Neuron (in vitro differentiated cells): Measurements from ENCODE around the gene TSTD2.
"Not testable (repeated sequence)": the region's sequence is repeated elsewhere in the genome, so short reads cannot be mapped to it uniquely, and the experiment has no call there.

Experiments
- H2AFZ ChIP-seq: one replicate; pipeline ENCODE4 v1.6.1; 2013; ENCODE audit warnings: low read depth, mild to moderate bottlenecking, inconsistent platforms, low read length, moderate library complexity
- H3K27me3 ChIP-seq: one replicate; pipeline ENCODE4 v1.6.1; 2013; ENCODE audit warnings: low read length; ENCODE audit not compliant: insufficient read depth
- H3K36me3 ChIP-seq: one replicate; pipeline ENCODE4 v1.6.1; 2013; ENCODE audit warnings: low read length; ENCODE audit not compliant: insufficient read depth
- H3K4me1 ChIP-seq: one replicate; pipeline ENCODE4 v1.6.1; 2013; ENCODE audit warnings: low read length; ENCODE audit not compliant: insufficient read depth
- H3K4me3 ChIP-seq: 2 replicates; pipeline ENCODE4 v1.5.1; 2013; ENCODE audit warnings: mild to moderate bottlenecking, low read length, moderate library complexity
- H3K9me3 ChIP-seq: one replicate; pipeline ENCODE4 v1.6.1; 2013; ENCODE audit warnings: low read length

Gene TSTD2

GRCh38 chr9:97625620-97626019 lies 7.5 kb downstream of the TSTD2 start:
- Histone ChIP-seq H3K27me3 (no peaks in the 10 kb centered on the region), H3K9me3 (peaks cover 17% of the 10 kb centered on the region), H3K4me3 (no peak overlapping the region), H3K4me1 (no peaks in the 10 kb centered on the region), H2AFZ (no peak overlapping the region), H3K36me3 (peaks cover 46% of the 10 kb centered on the region)

GRCh38 chr9:97623946-97624345 lies 9.2 kb downstream of the TSTD2 start:
- H3K27me3 ChIP-seq = no peaks in the 10 kb centered on the region
- H3K9me3 ChIP-seq = peaks cover 17% of the 10 kb centered on the region
- H2AFZ ChIP-seq = no peak overlapping the region
- H3K36me3 ChIP-seq = peaks cover 56% of the 10 kb centered on the region
- no peaks in the 10 kb centered on the region for H3K4me1 ChIP-seq
- no peak overlapping the region for H3K4me3 ChIP-seq

- H3K4me3 ChIP-seq, H2AFZ ChIP-seq, H3K4me1 ChIP-seq, H3K27me3 ChIP-seq: not testable (repeated sequence)
- Histone ChIP-seq H3K9me3 (peaks cover 17% of the 10 kb centered on the region), H3K36me3 (peaks cover 68% of the 10 kb centered on the region)
Observed at GRCh38 chr9:97622483-97622882, 10.7 kb downstream of the TSTD2 start.

- H3K27me3 ChIP-seq, H3K4me1 ChIP-seq, H2AFZ ChIP-seq, H3K4me3 ChIP-seq: not testable (repeated sequence)
- peaks cover 17% of the 10 kb centered on the region for H3K9me3 ChIP-seq
- peaks cover 70% of the 10 kb centered on the region for H3K36me3 ChIP-seq
Observed at GRCh38 chr9:97620063-97620462, 13.1 kb downstream of the TSTD2 start.

GRCh38 chr9:97617939-97618416 lies 15.2 kb downstream of the TSTD2 start:
- Histone ChIP-seq H3K4me1 (no peaks in the 10 kb centered on the region), H3K4me3 (no peak overlapping the region), H3K9me3 (peaks cover 8% of the 10 kb centered on the region), H3K27me3 (no peaks in the 10 kb centered on the region), H3K36me3 (peaks cover 65% of the 10 kb centered on the region), H2AFZ (no peak overlapping the region)

- no peaks in the 10 kb centered on the region for H3K4me1 ChIP-seq
- H3K36me3 ChIP-seq = peaks cover 66% of the 10 kb centered on the region
- H3K9me3 ChIP-seq = no peaks in the 10 kb centered on the region
- no peak overlapping the region for H2AFZ ChIP-seq
- no peak overlapping the region for H3K4me3 ChIP-seq
- no peaks in the 10 kb centered on the region for H3K27me3 ChIP-seq
Observed at GRCh38 chr9:97615439-97616072, 17.6 kb downstream of the TSTD2 start.

- H3K9me3 ChIP-seq = no peaks in the 10 kb centered on the region
Observed at GRCh38 chr9:97604901-97605645, 28.1 kb downstream of the TSTD2 start.

GRCh38 chr9:97602430-97602829 lies 30.7 kb downstream of the TSTD2 start:
- H3K36me3 ChIP-seq = peaks cover 72% of the 10 kb centered on the region

More at GRCh38 chr9:97604901-97605645, 28.1 kb downstream of the TSTD2 start:
- Histone ChIP-seq H3K36me3 (peaks cover 75% of the 10 kb centered on the region), H3K27me3 (no peaks in the 10 kb centered on the region), H3K4me1 (no peaks in the 10 kb centered on the region), H3K4me3 (no peak overlapping the region), H2AFZ (no peak overlapping the region)

GRCh38 chr9:97601228-97601898 lies 31.8 kb downstream of the TSTD2 start:
- H3K27me3 ChIP-seq = no peaks in the 10 kb centered on the region
- no peak overlapping the region for H2AFZ ChIP-seq
- H3K36me3 ChIP-seq = peaks cover 61% of the 10 kb centered on the region
- H3K4me3 ChIP-seq = no peak overlapping the region
- no peaks in the 10 kb centered on the region for H3K4me1 ChIP-seq
- no peaks in the 10 kb centered on the region for H3K9me3 ChIP-seq

More at GRCh38 chr9:97602430-97602829, 30.7 kb downstream of the TSTD2 start:
- H3K4me3 ChIP-seq = no peak overlapping the region
- H3K27me3 ChIP-seq = no peaks in the 10 kb centered on the region
- no peaks in the 10 kb centered on the region for H3K4me1 ChIP-seq
- no peak overlapping the region for H2AFZ ChIP-seq
- H3K9me3 ChIP-seq = no peaks in the 10 kb centered on the region

GRCh38 chr9:97600531-97601227 lies 32.5 kb downstream of the TSTD2 start:
- H3K36me3 ChIP-seq = peaks cover 55% of the 10 kb centered on the region

GRCh38 chr9:97599314-97599846 lies 33.8 kb downstream of the TSTD2 start:
- H3K27me3 ChIP-seq = no peaks in the 10 kb centered on the region
- H3K9me3 ChIP-seq = no peaks in the 10 kb centered on the region
- H3K4me1 ChIP-seq = no peaks in the 10 kb centered on the region
- no peak overlapping the region for H3K4me3 ChIP-seq
- H2AFZ ChIP-seq = no peak overlapping the region
- H3K36me3 ChIP-seq = peaks cover 42% of the 10 kb centered on the region

More at GRCh38 chr9:97600531-97601227, 32.5 kb downstream of the TSTD2 start:
- Histone ChIP-seq H3K27me3 (no peaks in the 10 kb centered on the region), H3K4me3 (no peak overlapping the region), H3K9me3 (no peaks in the 10 kb centered on the region), H3K4me1 (no peaks in the 10 kb centered on the region), H2AFZ (no peak overlapping the region)

- Histone ChIP-seq H3K36me3 (peaks cover 38% of the 10 kb centered on the region), H2AFZ (no peak overlapping the region), H3K4me3 (no peak overlapping the region)
Observed at GRCh38 chr9:97598461-97599288, 34.5 kb downstream of the TSTD2 start.

More at GRCh38 chr9:97598461-97599288, 34.5 kb downstream of the TSTD2 start:
- Histone ChIP-seq H3K27me3 (no peaks in the 10 kb centered on the region), H3K4me1 (no peaks in the 10 kb centered on the region), H3K9me3 (no peaks in the 10 kb centered on the region)
